GM18951 (cell line): ENCODE data around the gene USP32.
A peak's percentile ranks its signal among the peaks of the same experiment; 100 is the strongest.

ENCODE experiments used
- POLR2A ChIP-seq: IDR thresholded peaks from 4 replicates; pipeline ENCODE4 v1.6.1; 2011; ENCODE audit warnings: mild to moderate bottlenecking; ENCODE audit not compliant: insufficient read length, insufficient read depth; ENCODE audit errors: extremely low read depth
- in situ Hi-C: fragments of 300-500 bp; cut with MboI; formaldehyde crosslinking; loops from one replicate; pipeline ENCODE4 v1.12.0; 2022; ENCODE audit warnings: low sequenced_read_pairs, mixed read lengths, inconsistent platforms; ENCODE audit not compliant: unreplicated experiment

Gene USP32

DNA sequence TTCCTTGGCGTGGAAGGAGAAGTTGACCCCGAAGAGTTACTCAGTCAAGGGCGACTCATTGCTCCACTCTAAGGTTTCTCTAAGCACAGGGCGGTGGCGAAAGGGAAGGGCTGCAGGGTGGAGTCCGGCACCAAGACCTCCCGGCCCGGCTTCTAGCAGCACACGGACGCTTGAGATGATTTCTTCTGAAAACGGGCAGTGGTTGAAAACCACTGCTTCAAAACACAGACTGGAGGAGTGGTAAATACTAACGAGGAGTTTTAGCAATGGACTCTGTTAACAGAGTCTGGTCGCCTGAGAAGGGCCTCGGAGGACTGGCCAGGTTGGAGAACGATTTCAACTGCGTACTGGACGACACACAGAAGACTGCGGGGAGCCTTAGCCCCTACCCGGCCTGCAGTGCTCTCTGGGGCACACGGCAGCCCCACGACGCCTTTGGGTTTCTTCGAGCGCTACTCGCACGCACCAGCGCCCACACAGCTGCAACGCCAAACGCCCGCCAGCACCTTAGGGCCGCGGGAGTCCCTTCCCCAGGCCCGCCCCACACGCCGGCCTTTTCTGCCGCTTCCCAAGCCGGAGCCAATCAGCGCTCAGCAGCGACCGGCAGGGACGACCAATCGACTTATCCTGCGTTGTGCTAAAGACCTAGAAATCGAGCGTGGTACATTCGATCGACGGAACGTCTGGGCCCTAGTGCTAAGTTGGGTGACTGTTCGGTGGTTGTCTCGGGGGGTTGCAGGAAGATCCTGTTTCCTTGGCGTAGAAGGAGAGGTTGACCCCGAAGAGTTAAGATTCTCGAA lies 256.6 kb downstream of the USP32 start:
- TF ChIP-seq POLR2A = peak; percentile 66
- in situ Hi-C loops = loop anchor here (25.0 kb wide), 2 partner anchors 277 to 502 kb away; partner anchors contain the start of gene CHCT1

DNA sequence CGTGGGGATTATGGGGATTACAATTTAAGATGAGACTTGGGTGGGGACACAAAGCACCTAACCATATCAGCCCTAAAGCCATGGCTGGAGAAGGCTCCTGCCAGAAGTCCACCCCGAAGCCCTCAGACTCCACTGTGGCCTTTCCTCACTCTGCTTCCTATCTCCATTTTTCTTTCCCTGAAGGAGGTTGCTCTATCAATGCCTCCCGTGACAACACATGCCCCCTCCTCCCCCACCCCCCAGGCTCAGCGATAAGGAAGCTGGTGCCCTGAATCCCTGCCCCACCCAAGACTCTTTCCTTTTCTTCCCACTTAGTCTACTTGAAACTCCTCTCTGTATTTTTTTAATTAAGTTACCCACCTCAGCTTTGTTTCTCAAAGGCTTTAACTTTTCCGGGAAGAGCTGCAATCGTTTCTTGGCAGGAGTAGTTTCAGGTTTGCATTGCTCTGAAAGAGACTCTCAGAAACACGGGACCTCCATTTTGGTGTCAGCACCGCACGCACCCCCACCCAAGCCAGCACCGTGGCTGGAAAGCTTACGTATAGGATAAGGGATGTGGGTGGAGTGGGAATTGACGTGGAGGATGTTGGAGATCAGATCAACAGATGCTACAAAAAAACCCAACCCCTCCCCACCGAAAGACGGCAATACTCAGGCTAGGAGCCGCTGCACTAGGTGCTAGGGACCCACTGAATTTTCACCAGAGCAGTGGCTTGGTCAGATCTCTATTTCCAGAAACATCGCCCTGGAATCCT lies 257.4 kb downstream of the USP32 start:
- TF ChIP-seq POLR2A = no peak
- in situ Hi-C loops = loop anchor here (25.0 kb wide), 2 partner anchors 278 to 503 kb away; partner anchors contain the start of gene CHCT1

DNA sequence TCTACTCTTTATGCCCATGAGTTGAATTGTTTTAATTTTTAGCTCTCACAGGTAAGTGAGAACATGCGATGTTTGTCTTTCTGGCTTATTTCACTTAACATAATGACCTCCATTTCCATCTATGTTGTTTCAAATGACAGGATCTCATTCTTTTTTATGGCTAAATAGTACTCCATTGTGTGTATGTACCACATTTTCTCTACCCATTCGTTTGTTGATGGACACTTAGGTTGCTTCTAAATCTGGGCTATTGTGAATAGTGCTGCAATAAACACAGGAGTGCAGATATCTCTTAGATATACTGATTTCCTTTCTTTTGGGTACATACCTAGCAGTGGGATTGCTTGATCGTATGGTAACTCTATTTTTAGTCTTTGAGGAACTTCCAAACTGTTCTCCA lies 261.5 kb downstream of the USP32 start:
- in situ Hi-C loops = loop anchor here (25.0 kb wide), 2 partner anchors 282 to 507 kb away; partner anchors contain the start of gene CHCT1
- no peak for TF ChIP-seq POLR2A

DNA sequence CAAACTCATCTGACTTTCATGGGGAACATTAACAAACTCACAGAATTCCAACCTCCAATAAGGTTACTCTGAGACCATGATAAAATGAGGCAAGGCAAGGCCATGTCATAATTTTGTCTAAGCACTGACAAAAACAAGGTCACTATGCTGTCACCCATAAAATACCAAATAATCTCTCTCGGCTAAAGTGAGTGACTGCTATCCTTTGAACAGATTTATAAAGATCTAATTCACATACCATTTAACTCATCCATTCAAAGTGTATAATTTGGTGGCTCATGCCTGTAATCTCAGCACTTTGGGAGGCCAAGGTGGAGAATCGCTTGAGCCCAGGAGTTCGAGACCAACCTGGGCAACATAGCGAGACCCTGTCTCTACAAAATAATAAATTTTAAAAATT lies 262.8 kb downstream of the USP32 start:
- in situ Hi-C loops = loop anchor here (25.0 kb wide), 2 partner anchors 283 to 508 kb away; partner anchors contain the start of gene CHCT1
- TF ChIP-seq POLR2A = no peak
